G401 (cell line): ENCODE measurements around the gene ENKUR. TPM values are rescaled to one million over a fixed set of nuclear protein-coding genes. Genes with fewer than 3 reads are reported as not detected.
"Not testable (repeated sequence)": the region's sequence is repeated elsewhere in the genome, so short reads cannot be mapped to it uniquely, and the experiment has no call there.

Source experiments
- DNase-seq: peaks from one replicate; pipeline ENCODE4 v3.0.0-alpha.2; 2015; ENCODE audit warnings: low spot score
- in situ Hi-C: cut with HindIII; loops from 2 replicates; pipeline ENCODE4 v1.10.0; 2016; ENCODE audit warnings: low sequenced_read_pairs, mixed read lengths
- total RNA-seq: library from RNA; depleted of rRNA; stranded (reverse); fragments of >200 nt; shearing (Covaris generic); gene quantifications from 2 replicates; pipeline ENCODE4 v1.2.3, GENCODE V29; 2014

ENKUR gene
- total RNA-seq, 1 experiment from 2014 or later = not detected

DNA sequence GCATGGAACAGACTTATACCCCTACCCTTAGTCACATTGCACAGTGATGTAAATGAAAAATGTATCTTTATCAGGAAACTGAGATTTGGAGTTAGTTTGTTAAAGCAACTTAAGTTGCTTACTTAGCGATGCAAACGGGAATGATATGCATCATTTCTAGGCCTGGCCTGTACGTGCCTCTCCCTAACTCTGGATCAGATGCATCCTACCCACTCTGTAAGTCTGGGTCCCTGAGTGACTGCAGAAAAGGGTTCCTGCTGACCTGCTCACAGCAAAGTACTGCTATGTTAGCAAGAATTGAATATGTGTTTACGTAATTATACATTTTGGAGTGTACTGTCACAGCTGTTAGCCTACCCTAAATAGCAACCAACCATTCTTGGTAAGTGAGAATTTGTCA lies 32.8 kb downstream of the ENKUR start:
- in situ Hi-C loops = no loop called here
- DNase-seq = no peak

DNA sequence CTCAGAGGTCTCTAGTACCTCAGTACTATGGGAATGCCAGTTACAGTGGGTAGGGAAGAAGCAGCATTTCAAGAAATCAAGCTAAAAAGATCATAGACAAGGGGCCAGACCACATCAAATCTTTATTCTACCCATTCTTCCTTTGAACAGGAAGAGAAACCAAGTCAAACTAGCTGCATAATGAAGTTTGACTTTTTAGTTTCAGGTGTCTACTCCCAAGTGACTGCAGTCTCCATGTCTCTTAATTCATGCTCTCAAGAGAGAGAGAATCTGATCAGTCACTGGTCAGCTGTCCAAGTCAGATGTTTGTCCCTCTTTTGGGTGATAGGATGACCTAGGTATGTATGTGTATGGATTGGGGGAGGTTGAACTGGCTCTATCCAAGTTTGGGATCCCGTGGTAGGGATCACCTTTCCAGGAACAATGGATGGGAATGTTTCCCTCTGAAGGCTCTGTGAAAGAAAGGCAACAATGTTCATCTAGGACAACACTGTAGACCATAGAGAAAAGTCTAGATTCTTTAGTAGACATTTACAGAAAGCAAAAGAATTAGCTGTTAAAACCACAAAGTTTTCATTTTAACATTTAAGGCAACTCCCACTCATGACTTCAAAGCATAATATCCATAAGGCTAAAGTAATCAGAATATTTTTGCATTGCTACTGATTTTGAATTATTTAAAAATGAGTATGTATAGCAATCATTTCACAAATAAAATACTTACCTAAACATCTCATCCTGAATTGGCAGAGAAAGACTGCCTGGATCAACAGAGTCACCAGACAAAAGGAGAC lies 33.4 kb downstream of the ENKUR start:
- DNase-seq = no peak
- in situ Hi-C loops = no loop called here

GRCh38 chr10:24981161-24981710 lies 34.7 kb downstream of the ENKUR start:
- DNase-seq = no peak
- in situ Hi-C loops = no loop called here

DNA sequence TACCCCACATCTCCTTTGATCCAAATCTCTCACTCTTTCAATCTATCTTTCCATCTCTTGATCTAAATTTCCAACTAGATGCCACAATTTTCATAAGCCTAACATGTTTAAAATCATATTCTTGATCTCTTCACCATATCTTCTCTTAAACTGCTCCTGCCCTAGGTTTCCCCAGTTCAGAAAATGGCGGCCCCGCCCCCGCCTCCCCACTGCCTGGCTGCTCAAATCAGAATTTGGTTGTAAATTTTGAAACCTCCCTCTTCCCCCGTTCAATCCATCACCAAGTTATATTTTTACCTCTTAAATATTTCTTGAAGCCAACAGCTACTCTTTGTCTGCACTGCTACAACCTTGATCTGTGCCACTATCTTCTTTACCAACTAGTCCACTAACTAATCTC lies 36.3 kb downstream of the ENKUR start:
- no peak for DNase-seq
- in situ Hi-C loops = no loop called here

- DNase-seq = no peak
- in situ Hi-C loops = no loop called here
These were observed 41.0 kb downstream of the ENKUR start for GRCh38 chr10:24974976-24975375.

GRCh38 chr10:24973163-24973562 lies 42.8 kb downstream of the ENKUR start:
- in situ Hi-C loops = no loop called here

DNA sequence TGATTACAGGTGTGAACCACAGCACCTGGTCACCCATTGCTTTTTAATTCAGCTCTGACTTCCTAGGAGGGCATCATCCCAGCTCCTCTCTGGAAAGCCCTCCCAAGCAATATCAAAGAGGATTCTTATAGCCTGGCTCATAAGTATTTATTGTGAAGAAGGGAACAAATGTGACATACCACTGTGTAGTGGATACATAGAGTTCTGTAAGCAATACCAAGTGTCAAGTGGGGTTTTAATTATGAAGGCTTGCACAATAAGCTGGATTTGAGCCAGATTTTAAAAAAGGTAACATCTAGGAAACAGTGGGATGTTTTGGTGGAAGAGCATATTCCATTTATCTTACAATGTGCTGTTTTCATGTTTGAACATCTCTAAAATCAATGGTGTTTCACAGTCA lies 44.6 kb downstream of the ENKUR start:
- in situ Hi-C loops = no loop called here
- DNase-seq = no peak

More at GRCh38 chr10:24973163-24973562, 42.8 kb downstream of the ENKUR start:
- no peak for DNase-seq

DNA sequence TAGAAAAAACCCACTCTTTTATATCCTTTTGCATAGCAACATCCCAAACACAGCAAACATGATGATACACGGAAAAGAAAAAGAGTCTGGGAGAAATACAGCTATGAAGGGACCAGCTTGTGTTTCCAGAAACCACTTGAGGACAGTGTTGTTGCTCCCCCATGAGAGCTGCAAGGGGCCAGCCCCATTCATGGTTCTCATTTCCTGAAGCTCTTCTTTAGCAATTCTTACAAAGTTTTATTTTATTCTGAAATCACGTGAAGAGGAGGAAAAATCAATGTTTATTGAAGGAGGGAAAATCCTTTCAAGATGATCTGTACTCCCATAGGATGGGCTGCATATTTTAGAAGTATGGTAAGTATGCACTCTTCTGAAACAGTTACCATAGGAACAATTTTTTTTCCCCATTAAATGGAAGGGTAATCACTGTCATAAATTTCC lies 46.1 kb downstream of the ENKUR start:
- no peak for DNase-seq
- in situ Hi-C loops = no loop called here

DNA sequence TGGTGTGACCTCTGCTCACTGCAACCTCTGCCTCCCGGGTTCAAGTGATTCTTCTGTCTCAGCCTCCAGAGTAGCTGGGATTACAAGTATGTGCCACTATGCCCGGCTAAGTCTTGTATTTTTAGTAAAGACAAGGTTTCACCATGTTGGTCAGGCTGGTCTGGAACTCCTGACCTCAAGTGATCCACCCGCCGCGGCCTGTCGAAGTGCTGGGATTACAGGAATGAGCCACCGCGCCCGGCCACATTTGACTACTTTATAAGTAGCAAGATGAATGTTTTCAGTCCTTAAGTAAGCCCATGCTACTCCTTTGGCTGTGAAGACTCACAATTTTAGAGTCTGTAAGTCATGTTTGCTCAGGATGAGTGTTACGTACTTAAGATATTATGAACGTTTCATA lies 47.0 kb downstream of the ENKUR start:
- DNase-seq, in situ Hi-C loops: not testable (repeated sequence)

- in situ Hi-C loops = no loop called here
- no peak for DNase-seq
These were observed 47.6 kb downstream of the ENKUR start for GRCh38 chr10:24968349-24968748.

GRCh38 chr10:24966962-24967481 lies 48.9 kb downstream of the ENKUR start:
- no peak for DNase-seq
- in situ Hi-C loops = no loop called here

GRCh38 chr10:24965051-24965450 lies 50.9 kb downstream of the ENKUR start:
- DNase-seq = no peak
- in situ Hi-C loops = no loop called here

DNA sequence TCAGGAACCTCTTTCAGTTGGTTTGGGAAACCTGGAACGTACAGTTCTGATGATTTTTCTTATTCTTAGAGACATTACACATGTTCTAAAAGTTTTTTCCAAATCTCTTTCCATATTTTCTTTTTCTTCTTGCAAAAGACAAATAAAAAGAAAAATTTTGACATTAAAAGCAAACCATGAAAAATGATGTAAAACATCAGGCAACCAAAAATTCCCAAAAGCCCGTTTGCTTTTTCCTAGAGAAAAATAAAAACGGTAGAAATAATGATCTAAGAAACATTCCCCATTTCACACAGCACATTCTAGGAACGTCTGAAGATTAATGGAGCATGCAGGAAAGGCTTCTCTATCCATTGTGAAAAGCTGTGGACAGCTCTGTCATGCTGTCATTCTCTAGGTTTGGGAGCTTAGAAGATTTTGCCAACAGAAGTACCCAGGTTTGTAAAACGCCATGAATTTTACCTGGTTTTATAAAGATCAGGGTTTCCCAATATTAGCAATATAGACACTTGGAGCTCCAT lies 52.4 kb downstream of the ENKUR start:
- in situ Hi-C loops = no loop called here
- no peak for DNase-seq

GRCh38 chr10:24962995-24963394 lies 53.0 kb downstream of the ENKUR start:
- DNase-seq = no peak
- in situ Hi-C loops = no loop called here

GRCh38 chr10:24961582-24961981 lies 54.4 kb downstream of the ENKUR start:
- in situ Hi-C loops = no loop called here
- no peak for DNase-seq

GRCh38 chr10:24959382-24959730 lies 56.6 kb downstream of the ENKUR start:
- in situ Hi-C loops = no loop called here
- no peak for DNase-seq

DNA sequence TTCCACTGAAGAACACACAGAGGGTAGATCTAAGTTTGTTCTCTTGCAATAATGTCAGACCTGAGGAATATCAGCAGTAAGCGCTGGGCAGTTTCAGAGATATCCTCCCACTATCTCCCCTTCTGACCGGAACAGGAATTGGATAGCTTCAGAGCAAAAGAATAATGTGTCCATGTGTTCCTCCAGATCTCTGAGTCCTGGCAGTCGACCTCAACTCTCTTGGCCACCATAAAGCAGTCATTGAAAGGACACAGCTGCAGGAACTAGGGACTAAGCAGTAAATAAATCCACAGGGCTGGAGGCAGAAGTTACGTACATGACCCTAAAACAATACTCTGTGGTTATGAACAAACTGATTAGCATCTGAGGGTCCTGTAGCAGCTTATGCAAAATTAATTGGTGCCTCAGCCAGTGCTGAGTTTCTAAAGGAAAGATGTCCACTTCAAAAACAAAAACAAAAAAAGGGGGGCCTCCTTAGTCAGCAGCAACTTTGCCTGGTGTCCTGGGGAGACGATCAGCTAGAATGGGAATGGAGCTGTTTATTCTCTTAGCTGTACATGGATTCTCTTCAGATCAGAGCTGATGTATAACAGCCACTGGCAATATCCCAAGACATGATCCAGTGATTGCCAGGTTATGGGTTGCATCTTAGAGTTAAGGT lies 57.1 kb downstream of the ENKUR start:
- DNase-seq = no peak
- in situ Hi-C loops = no loop called here

GRCh38 chr10:24958091-24958720 lies 57.8 kb downstream of the ENKUR start:
- in situ Hi-C loops = no loop called here
- no peak for DNase-seq

DNA sequence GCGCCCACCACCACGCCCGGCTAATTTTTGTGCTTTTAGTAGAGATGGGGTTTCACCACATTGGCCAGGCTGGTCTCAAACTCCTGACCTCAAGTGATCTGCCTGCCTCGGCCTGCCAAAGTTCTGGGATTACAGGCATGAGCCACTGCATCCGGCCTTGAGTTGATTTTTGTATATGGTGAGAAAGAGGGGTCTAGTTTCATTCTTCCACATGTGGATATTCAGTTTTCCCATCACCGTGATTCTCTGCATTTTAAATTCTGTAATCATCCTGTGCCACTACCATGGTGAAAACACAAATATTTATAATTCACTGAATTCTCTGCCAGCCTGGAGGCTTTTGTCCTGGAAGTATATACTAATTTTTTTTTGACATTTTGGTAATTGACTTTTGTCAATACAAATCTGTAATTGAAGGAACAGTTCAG lies 58.3 kb downstream of the ENKUR start:
- in situ Hi-C loops, DNase-seq: not testable (repeated sequence)

DNA sequence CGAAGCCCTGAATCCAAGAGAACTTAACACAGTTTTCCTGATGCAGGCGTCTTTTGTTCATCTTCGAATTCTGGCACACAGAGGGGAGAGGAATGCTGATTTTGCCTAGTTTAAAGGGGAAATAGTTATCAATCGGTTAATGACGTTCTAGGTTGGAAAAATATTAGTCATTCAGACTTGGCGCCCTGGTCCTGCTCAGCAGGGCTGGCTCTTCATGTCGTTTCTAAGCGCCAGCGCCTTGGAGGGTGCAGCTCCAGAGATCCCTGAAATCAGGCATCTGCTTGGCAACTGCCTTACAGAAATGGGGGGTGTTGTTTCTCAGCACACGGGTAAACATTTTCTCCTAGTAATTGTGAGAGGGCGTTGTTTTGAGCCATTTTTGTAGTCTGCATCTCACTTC lies 62.3 kb downstream of the ENKUR start:
- in situ Hi-C loops = no loop called here
- no peak for DNase-seq
